Fibroblast of upper back skin (primary cell): ENCODE measurements around the gene ZNF571.
A peak's percentile ranks its signal among the peaks of the same experiment; 100 is the strongest.

ENCODE experiments used
- DNase-seq: peaks from one replicate; pipeline ENCODE4 v3.0.0-alpha.2; 2013

ZNF571 gene

GRCh38 chr19:37594304-37594981, at the start of gene ZNF571, which contains the start of gene ZNF540:
Gene ZNF571 (minus strand): TSS chr19:37594792. CDS start chr19:37586676, 8,116 bp downstream.
Gene ZNF540 (plus strand): TSS chr19:37594876. CDS start chr19:37598448, 3,572 bp downstream.
- DNase-seq = peak; percentile 89

- DNase-seq = no peak
Observed at GRCh38 chr19:37635076-37636056, 40.8 kb upstream of the ZNF571 start.

- peak; percentile 26 for DNase-seq
Observed at GRCh38 chr19:37594982-37595382, 390 bp upstream of the ZNF571 start.

GRCh38 chr19:37593996-37594303, 642 bp downstream of the ZNF571 start:
- no peak for DNase-seq

- no peak for DNase-seq
Observed at GRCh38 chr19:37583340-37583739, 11.3 kb downstream of the ZNF571 start.

- DNase-seq = peak; percentile 2
Observed at GRCh38 chr19:37572203-37572602, 22.4 kb downstream of the ZNF571 start.

GRCh38 chr19:37565370-37565669, 29.3 kb downstream of the ZNF571 start:
- DNase-seq = no peak

- DNase-seq = no peak
Observed at GRCh38 chr19:37564624-37565369, 29.8 kb downstream of the ZNF571 start.

GRCh38 chr19:37563518-37563917, 31.1 kb downstream of the ZNF571 start:
- DNase-seq = no peak

GRCh38 chr19:37551129-37551993, 43.2 kb downstream of the ZNF571 start:
- DNase-seq = peak; percentile 69

- no peak for DNase-seq
Observed at GRCh38 chr19:37537391-37537947, 57.1 kb downstream of the ZNF571 start.

GRCh38 chr19:37519890-37520289, 74.7 kb downstream of the ZNF571 start:
- no peak for DNase-seq
